ENCODE data around the gene PAQR6. TPM values are rescaled to one million over a fixed set of nuclear protein-coding genes. Genes with fewer than 3 reads are reported as not detected.

PAQR6 gene, protein sequence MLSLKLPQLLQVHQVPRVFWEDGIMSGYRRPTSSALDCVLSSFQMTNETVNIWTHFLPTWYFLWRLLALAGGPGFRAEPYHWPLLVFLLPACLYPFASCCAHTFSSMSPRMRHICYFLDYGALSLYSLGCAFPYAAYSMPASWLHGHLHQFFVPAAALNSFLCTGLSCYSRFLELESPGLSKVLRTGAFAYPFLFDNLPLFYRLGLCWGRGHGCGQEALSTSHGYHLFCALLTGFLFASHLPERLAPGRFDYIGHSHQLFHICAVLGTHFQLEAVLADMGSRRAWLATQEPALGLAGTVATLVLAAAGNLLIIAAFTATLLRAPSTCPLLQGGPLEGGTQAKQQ
- 0.07 and 2.0 TPM in 2 replicates for total RNA-seq (2014; rRNA removed; shearing (Covaris generic))

DNA sequence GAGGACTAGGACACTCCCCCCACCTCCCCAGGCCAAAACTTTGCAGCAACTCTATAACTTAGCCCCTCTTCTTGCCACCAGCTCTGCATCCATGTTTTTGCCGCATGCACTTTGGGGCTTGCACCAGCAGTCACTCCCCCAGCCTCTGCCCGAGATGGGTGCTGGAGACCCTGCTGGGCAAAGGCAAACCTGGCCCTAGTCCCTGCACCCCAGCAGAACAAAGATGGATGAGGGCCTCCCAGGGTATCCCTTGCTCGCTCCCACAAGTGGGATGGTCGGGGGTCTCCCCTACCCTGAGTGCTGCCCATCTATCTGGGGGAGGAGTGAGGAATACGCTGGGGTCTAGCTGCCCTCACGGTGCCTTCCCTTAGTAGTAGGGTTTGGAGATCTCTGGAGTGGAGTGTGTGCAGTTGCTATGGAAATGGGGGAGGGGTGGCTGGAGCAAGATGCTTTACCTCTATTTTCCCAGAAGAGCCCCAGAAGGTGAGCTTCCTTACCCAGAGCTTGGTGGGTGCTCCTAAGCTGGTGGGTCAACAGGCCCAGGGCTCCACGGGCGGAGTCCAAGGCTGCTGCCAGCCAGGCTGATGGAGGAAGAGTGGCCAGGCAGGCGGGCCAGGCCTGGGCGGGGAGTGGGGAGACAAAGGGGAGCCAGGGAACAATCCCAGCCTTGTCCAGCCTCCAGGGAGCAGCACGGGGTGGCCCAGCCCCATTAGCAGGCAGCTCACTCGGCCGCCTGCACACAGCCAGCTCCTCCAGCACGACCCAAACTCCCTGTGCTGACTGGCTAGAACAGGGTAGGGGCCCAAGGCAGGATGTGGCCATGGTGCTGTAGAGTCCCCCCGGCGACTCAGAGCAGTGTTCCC, at the start of gene PAQR6:
Gene PAQR6 (minus strand): TSS at position 597 of the 863 bp plus-strand sequence. CDS start 1,325 bp downstream, outside the sequence.
- DNase-seq (ENCODE audit: low spot score): peak; percentile 47
- in situ Hi-C loops (cut with HindIII; ENCODE audit: low sequenced_read_pairs): no loop called here

DNA sequence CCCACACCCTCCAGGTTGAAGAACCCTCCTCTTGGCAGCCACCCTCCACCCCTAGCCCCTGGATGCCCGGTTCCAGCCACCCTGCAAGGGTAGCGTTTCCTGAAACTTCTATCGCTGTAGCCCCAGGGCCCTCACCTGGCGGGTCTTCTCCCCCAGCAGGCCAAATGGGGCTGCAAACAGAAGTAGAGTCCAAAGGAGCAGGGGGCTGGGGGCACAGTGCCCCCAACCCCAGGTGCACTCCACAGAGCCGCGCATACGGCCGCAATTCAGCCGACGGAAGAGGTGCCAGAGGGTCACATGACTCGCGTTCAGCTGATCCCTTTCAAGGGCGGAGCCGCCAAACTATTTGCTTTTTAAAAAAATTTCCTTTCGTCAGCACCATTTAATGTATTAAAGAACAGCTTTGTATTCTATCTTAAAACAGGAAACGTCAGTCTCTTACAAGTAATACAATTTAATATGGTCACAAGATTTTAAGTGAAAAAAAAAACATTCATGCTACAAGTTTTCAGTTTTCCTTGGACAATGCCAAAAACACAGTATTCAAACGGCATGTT, 47.6 kb upstream of the PAQR6 start, which contains the start of gene GLMP:
Gene GLMP (minus strand): TSS at position 289 of the 557 bp plus-strand sequence. CDS start 34 bp downstream, at position 255.
- in situ Hi-C loops (cut with HindIII; ENCODE audit: low sequenced_read_pairs): no loop called here

DNA sequence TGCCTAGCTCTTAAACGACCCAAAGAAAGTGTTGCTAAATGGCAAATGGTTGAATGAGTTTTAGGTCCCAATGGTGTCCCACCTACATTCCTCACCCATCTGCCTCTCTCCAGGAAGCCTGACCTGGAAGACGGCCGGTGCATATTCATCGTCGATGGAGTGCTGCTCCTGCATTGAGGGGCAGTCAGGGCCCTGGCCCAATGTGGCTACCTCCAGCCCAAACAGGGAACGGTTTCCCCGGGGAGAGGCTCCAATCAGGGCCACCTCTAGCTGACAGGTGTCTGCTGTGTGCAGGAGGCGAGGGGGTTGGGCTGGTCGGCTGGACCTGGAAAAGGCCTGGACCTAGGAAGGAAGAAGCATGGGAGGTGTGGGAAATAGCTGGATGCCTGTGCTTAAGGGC, 46.0 kb upstream of the PAQR6 start:
- DNase-seq (ENCODE audit: low spot score): no peak
- in situ Hi-C loops (cut with HindIII; ENCODE audit: low sequenced_read_pairs): no loop called here

More for the DNA sequence above, 47.6 kb upstream of the PAQR6 start, which contains the start of gene GLMP:
- DNase-seq (ENCODE audit: low spot score): peak; percentile 72

DNA sequence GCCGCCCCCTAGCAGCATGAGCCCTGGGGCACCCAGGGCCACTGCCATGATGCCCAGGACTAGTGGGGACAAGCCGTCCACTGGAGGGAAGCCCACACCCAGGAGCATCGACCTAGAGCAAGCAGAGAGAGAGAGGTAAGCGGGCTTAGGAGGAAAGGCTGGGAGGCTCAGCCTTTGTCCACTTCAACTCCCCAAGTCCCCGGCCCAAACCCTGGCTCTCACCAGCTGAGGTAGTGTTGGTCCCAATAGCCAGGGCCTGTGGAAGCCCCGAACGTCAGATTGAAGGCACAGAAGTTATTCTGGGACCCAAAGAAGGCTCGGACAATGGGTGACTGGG, 45.2 kb upstream of the PAQR6 start:
- DNase-seq (ENCODE audit: low spot score): no peak
- in situ Hi-C loops (cut with HindIII; ENCODE audit: low sequenced_read_pairs): no loop called here

DNA sequence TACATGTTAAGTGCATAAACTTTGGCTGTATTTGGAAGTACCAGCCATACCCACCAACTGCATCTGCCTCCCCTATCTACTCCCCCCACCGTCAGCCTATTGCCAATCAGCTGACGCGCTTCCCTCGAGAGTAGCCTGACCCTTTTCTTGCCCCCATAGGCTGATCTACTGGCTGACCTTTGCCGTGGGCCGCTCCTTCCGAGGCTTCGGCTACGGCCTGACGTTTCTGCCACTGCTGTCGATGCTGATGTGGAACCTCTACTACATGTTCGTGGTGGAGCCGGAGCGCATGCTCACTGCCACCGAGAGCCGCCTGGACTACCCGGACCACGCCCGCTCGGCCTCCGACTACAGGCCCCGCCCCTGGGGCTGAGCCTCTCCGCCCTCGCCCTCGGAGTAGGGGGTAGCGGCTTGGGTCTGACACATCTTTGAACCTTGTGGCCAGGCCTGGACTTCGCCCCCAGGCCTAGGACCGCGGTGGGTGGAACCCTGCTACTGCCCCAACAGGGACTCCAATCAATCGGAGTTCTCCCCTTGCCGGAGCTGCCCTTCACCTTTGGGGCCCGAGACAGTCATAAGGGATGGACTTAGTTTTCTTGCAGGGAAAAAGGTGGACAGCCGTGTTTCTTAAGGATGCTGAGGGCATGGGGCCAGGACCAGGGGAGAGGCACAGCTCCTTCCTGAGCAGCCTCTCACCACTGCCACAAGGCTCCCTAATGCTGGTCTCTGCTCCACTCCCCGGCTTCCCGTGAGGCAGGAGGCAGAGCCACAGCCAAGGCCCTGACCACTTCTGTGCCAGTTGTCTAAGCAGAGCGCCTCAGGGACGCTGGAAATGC, 43.6 kb upstream of the PAQR6 start:
- DNase-seq (ENCODE audit: low spot score): peak; percentile 87
- in situ Hi-C loops (cut with HindIII; ENCODE audit: low sequenced_read_pairs): no loop called here

DNA sequence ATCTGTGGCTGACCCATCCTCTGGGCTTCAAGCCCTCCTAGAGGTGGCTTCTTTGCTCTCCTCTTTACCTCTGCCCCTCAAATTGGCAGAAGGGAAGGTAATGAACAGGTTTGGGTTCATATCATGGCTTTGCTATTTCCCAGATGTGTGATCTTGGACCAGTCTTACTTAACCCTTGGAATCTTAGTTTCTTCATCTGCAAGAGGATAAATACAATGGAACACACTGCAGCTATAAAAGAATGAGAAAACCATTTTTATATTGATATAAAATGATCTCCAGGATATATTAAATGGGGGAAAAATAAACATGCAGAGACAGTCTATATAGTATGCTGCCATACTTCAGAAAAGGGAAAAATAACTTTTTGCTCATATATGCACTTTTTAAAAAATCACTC, 42.0 kb upstream of the PAQR6 start:
- no peak for DNase-seq (ENCODE audit: low spot score)
- in situ Hi-C loops (cut with HindIII; ENCODE audit: low sequenced_read_pairs): no loop called here

DNA sequence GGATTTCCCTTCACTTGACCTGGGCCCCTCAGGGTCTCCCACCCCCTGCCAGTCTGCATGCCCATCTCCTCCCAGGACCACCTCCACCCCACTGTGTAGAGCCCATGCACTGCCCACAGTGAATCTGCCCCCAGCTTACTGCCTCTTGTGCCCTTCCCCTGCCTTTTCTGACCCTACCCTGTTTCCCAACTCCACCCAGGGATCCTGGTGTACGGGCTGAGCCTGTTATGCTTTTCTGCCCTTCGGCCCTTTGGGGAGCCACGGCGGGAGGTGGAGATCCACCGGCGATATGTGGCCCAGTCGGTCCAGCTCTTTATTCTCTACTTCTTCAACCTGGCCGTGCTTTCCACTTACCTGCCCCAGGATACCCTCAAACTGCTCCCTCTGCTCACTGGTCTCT, 38.2 kb upstream of the PAQR6 start:
- in situ Hi-C loops (cut with HindIII; ENCODE audit: low sequenced_read_pairs): no loop called here
- DNase-seq (ENCODE audit: low spot score): no peak

DNA sequence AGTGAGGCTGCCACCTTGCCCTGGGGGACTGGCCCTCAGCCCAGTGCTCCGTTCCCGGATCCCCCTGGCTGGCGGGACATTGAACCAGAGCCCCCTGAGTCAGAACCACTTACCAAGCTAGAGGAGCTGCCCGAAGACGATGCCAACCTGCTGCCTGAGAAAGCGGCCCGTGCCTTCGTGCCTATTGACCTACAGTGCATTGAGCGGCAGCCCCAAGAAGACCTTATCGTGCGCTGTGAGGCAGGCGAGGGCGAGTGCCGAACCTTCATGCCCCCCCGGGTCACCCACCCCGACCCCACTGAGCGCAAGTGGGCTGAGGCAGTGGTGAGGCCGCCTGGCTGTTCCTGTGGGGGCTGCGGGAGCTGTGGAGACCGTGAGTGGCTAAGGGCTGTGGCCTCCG, 37.6 kb upstream of the PAQR6 start:
- no peak for DNase-seq (ENCODE audit: low spot score)
- in situ Hi-C loops (cut with HindIII; ENCODE audit: low sequenced_read_pairs): no loop called here

DNA sequence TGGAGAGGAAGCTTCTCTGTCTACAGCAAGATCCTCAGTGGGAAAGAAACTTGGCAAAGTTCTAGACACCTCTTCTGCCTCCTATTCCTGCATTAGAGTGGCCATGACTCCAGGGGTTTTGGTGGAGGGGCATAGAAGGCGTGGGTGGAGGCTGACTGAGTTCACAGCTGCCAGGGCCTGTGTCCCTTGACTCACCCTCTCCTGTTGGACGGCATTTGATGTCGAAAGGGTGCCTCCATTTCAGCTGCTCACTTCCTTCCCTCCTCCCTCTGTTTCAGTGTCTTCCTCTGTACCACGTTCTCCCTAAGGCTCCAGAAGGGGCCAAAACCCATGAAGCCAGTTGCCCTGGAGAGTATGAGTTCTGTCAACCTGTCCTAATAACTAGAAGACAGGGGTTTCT, 36.9 kb upstream of the PAQR6 start:
- in situ Hi-C loops (cut with HindIII; ENCODE audit: low sequenced_read_pairs): no loop called here
- DNase-seq (ENCODE audit: low spot score): no peak

DNA sequence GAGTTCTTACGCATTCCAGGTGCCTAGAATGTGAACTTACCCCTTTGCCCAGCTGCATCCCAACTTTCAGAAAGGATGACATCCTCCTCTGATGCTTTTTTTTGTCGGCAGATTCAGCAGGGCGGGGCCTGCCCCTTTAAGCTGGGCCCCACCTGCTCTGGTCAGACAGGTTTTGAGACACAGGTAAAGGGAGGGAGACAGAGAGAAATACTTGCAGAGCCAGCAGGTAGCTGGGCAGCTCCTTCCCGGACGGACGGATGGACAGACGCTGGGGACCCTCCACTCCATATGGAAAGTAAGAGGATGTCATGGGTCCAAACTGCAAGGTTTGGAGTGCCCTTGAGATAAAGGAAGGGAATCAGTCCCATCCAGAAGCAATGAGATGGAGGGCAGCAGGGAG, 36.3 kb upstream of the PAQR6 start, which contains the start of gene TMEM79:
Gene TMEM79 (plus strand): TSS at position 214 of the 400 bp plus-strand sequence. CDS start 902 bp downstream, outside the sequence.
- in situ Hi-C loops (cut with HindIII; ENCODE audit: low sequenced_read_pairs): no loop called here
- no peak for DNase-seq (ENCODE audit: low spot score)

DNA sequence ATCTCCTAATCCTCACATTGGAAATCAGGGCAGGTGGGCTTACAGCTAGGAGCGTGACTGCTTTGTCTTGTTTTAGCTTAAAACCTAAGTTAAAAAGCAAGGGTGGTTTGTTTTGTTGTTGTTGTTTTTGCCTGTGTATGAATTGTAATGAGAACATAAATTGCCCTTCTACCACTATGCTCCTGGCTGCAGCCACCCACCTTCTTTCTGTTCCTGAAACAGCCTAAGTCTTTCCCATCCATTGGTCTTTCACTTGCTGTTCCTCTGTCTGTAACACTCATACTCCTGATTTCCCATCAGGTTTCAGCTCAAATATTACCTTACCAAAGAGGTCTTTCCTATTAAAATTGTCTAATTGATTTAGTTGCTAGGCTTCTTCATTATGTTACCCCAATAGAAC, 35.7 kb upstream of the PAQR6 start:
- in situ Hi-C loops (cut with HindIII; ENCODE audit: low sequenced_read_pairs): no loop called here
- no peak for DNase-seq (ENCODE audit: low spot score)

DNA sequence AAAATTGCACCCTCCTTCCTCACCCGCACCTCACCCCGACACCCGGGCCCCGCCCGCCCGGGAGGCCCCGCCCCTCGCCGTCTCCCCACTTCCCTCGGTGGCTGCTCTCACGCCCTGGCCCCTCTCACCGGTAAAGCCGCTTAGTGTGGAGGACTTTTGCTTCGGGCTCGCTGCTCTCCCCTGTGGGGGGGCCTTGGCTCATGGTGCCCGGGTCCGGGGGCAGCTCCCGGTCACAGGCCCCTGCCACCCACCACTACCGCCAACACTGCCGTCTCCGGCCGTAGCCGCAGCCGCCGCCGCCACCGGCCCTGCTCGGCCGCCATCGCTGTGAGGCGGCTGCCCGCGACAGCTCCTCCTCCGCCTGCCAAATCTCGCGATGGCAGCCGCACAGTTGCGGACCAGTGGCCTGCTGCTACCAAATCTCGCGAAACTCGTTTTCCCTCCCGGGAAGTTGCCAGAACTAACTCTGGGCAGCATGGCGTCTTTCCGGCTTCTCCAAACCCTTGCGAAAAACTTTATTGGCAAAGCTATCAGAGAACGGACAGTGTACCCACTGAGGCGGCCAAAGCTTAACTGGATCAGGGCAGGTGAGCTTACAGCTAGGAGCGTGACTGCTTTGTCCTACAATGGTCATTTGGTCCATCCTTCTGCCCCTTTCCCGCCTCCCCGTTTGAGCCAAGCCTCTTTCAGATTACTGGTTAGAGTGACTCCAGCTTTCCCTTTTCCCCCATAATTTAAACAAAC, 34.8 kb upstream of the PAQR6 start, which contains the start of gene SMG5:
Gene SMG5 (minus strand): TSS at position 347 of the 744 bp plus-strand sequence. CDS start 145 bp downstream, at position 202.
- in situ Hi-C loops (cut with HindIII; ENCODE audit: low sequenced_read_pairs): no loop called here
- peak; percentile 98 for DNase-seq (ENCODE audit: low spot score)

DNA sequence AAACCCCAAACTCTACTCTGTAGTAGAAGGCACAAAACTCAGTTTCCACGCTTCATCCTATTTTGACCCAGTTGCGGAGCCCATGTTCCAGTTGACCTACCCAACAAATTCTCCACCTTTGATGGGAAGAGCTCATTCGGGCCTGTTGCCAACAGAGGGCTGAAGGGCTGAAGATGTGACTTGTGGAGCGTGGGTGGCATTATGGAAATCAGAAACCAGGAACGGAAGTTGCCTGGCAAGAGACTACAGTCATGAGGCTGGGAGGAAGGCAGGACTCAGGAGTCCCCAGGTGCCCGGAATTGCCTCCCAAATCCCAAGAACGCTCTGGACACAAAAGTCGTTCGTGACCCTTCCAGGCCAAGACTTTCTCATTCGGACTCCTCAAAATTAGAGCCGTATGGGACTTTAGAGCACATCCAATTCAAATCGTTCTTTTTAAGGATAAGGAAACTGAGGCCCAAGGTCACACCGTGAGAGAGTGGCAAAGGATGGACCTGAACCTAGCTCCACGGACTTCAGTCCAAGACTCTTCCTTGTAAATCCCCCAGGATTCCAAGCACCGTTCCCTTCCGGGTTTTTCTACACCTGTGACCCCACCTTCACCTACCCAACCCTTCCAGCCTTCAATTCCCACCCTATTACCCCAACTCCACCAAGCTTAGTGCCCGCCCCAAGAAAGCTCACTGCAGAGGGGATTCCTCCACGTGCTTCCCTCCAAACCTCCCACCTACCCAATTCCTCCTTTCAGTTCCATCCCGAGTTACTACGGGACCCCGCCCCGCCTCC, 34.0 kb upstream of the PAQR6 start:
- DNase-seq (ENCODE audit: low spot score): peak; percentile 52

DNA sequence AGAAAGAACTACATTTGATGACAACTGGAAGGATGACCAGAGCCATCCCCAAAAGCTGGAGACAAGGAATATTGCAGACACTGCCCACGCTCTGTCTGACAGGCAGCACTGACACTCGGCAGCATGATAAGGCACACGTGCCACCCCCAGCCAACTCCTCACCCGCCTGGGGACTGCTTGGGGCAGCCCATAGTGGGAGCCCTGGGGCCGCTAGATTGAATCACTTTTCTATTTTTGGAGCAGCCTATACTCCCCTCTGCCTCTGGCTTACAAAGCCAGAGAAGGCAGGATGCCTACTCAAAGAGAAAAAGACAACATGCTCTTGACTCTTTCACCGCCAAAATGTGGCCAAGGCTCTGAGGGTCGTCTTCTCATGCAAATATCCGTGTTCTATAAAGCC, 33.4 kb upstream of the PAQR6 start:
- no peak for DNase-seq (ENCODE audit: low spot score)
- in situ Hi-C loops (cut with HindIII; ENCODE audit: low sequenced_read_pairs): no loop called here

More for the DNA sequence above, 34.0 kb upstream of the PAQR6 start:
- in situ Hi-C loops (cut with HindIII; ENCODE audit: low sequenced_read_pairs): no loop called here

DNA sequence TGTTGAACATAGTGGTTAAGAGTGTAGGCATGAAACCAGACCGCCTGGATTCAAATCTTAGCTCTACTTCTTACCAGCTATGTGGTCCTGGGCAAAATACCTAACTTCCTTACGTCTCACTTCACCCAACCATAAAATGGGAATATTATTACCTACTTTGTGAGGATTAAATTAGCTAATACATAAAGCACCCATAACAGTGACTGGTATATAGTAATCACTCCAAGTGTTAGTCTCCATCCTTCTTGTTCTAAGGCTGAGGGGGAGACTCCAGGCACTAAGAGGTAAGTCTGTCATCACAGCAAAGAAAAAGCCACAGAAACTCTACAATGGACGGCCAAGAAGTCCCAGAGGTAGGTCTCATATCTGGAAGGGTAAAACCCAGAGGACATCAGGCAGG, 32.0 kb upstream of the PAQR6 start:
- no peak for DNase-seq (ENCODE audit: low spot score)
- in situ Hi-C loops (cut with HindIII; ENCODE audit: low sequenced_read_pairs): no loop called here

DNA sequence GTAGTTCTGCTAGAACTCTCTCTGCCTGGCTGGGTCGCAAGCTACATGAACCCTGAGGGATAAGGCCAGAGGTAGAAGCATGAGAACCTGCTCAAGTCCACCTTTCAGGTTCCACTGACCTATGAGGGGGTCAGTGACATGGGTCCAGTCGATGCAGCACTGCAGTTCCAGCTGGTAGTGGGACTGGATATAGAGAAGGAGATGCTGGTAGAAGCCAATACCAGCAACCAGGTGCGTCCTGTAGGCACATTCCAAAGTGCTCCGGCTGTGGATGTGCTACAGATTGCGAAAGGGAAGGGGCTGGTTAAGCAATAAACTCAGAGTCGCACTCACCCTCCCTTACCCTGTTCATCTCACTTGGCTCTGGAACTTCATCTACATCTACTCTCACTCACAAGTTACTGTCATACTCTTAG, 29.1 kb upstream of the PAQR6 start:
- DNase-seq (ENCODE audit: low spot score): no peak
- in situ Hi-C loops (cut with HindIII; ENCODE audit: low sequenced_read_pairs): no loop called here

DNA sequence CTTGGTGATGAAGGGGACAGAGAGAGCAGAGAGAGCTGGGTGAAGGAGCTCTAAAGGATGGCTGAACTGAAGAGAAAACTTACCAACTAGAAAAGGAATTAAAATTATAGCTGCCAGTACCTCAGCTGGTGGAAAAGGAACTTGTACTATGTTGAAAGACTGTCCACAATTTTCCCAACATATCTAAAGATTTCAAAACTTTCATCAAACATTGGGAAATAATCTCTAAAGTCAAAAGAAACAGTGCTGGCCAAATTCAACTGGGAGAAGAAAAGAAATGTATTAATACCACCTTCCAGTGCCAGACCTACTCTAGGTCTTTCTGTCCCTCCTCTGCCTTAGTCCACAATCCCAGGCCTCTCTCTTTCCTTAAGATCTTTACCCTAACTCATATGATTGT, 28.7 kb upstream of the PAQR6 start:
- DNase-seq (ENCODE audit: low spot score): no peak
- in situ Hi-C loops (cut with HindIII; ENCODE audit: low sequenced_read_pairs): no loop called here
